ENCODE results near the gene HCFC2.

Gene HCFC2

GRCh38 chr12:104121001-104121400 is 56.7 kb downstream of the HCFC2 start:
- no peak for DNase-seq (ENCODE audit: low read depth in 2 of 2)

- no peak for DNase-seq (ENCODE audit: low read depth in 2 of 2)
Observed at GRCh38 chr12:104122298-104122697, 58.0 kb downstream of the HCFC2 start.

- DNase-seq (ENCODE audit: low read depth in 2 of 2), result no peak
Observed at GRCh38 chr12:104126548-104126947, 62.2 kb downstream of the HCFC2 start.

- no peak for DNase-seq (ENCODE audit: low read depth in 2 of 2)
Observed at GRCh38 chr12:104130760-104131159, 66.4 kb downstream of the HCFC2 start.

GRCh38 chr12:104131609-104132008 is 67.3 kb downstream of the HCFC2 start:
- no peak for DNase-seq (ENCODE audit: low read depth in 2 of 2)

- no peak for DNase-seq (ENCODE audit: low read depth in 2 of 2)
Observed at GRCh38 chr12:104132351-104132956, 68.1 kb downstream of the HCFC2 start.

GRCh38 chr12:104133321-104133720 is 69.0 kb downstream of the HCFC2 start:
- DNase-seq (ENCODE audit: low read depth in 2 of 2), result no peak

- DNase-seq (ENCODE audit: low read depth in 2 of 2), result no peak
Observed at GRCh38 chr12:104133866-104134265, 69.5 kb downstream of the HCFC2 start.

GRCh38 chr12:104134882-104135281 is 70.6 kb downstream of the HCFC2 start:
- no peak for DNase-seq (ENCODE audit: low read depth in 2 of 2)

GRCh38 chr12:104136577-104136976 is 72.2 kb downstream of the HCFC2 start:
- no peak for DNase-seq (ENCODE audit: low read depth in 2 of 2)

GRCh38 chr12:104137001-104137901 is 72.9 kb downstream of the HCFC2 start:
- peak; percentile 17 to 34 for DNase-seq (ENCODE audit: low read depth in 2 of 2)

- peak; percentile 82 to 83 for DNase-seq (ENCODE audit: low read depth in 2 of 2)
Observed at GRCh38 chr12:104137902-104138796, 73.8 kb downstream of the HCFC2 start, which contains the start of gene NFYB. Gene NFYB, minus strand, starts transcription at chr12:104138210. Its CDS starts 2,757 bp downstream, at chr12:104135453.

GRCh38 chr12:104138797-104139152 is 74.4 kb downstream of the HCFC2 start:
- DNase-seq (ENCODE audit: low read depth in 2 of 2), result no peak

- no peak for DNase-seq (ENCODE audit: low read depth in 2 of 2)
Observed at GRCh38 chr12:104142543-104142942, 78.2 kb downstream of the HCFC2 start.

GRCh38 chr12:104143002-104143401 is 78.7 kb downstream of the HCFC2 start:
- no peak for DNase-seq (ENCODE audit: low read depth in 2 of 2)

- no peak for DNase-seq (ENCODE audit: low read depth in 2 of 2)
Observed at GRCh38 chr12:104143918-104144317, 79.6 kb downstream of the HCFC2 start.

GRCh38 chr12:104147346-104147745 is 83.0 kb downstream of the HCFC2 start:
- no peak for DNase-seq (ENCODE audit: low read depth in 2 of 2)

GRCh38 chr12:104150416-104150815 is 86.1 kb downstream of the HCFC2 start:
- no peak for DNase-seq (ENCODE audit: low read depth in 2 of 2)

- DNase-seq (ENCODE audit: low read depth in 2 of 2), result no peak
Observed at GRCh38 chr12:104152685-104153241, 88.4 kb downstream of the HCFC2 start.

GRCh38 chr12:104154286-104154685 is 90.0 kb downstream of the HCFC2 start:
- DNase-seq (ENCODE audit: low read depth in 2 of 2), result no peak

GRCh38 chr12:104154806-104155205 is 90.5 kb downstream of the HCFC2 start:
- DNase-seq (ENCODE audit: low read depth in 2 of 2), result no peak
